GM10847 (cell line): ENCODE data around the gene PDGFD.

Experiments
- POLR2A ChIP-seq: IDR thresholded peaks from 2 replicates; pipeline ENCODE4 v1.6.1; 2011; ENCODE audit not compliant: insufficient read length; ENCODE audit errors: extremely low read depth

The PDGFD gene

DNA sequence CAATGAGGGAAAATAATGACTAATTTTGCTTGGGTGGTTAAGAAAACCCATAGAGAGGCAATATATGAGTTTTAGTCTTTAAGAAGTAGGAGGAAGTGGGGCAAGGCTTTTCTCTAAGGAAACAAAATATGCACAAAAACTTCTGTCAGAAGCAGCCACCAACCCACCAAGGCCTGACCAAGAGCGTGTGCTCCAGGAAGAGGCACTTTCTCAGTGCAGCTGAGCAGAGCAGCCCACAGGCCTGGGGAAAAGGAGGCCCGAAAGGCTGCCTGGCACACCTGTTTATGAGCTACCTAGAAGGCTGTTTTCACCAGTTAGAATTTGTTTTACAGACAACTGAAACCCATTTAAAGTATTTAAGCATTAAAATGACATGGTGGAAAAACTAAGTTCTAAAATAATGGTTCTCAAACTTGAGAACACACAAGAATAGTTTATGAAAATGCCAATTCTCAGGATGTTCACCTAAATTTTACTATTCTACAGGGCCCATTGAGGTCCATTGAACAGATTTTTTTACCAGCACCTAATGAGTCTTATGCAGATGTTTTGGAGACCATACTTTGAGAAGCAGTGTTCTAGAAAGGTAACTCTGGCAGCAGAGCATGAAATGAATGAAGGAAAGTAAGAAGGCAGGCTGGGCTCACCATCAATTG is 288.0 kb downstream of the PDGFD start:
- TF ChIP-seq POLR2A = no peak

DNA sequence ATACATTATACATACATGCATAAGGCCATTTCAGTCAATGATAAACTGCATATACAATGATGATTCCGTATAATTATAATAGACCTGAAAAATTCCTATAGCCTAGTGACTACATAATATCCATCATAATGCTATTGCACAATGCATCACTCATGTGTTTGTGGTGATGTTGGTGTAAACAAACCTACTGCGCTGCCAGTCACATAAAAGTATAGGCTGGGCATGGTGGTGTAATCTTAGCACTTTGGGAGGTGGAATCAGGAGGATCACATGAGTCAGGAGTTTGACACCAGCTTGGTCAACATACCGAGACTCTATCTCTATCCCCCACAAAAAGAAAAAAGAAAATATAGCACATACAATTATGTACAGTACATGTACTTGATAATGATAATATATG is 291.2 kb downstream of the PDGFD start:
- no peak for TF ChIP-seq POLR2A

DNA sequence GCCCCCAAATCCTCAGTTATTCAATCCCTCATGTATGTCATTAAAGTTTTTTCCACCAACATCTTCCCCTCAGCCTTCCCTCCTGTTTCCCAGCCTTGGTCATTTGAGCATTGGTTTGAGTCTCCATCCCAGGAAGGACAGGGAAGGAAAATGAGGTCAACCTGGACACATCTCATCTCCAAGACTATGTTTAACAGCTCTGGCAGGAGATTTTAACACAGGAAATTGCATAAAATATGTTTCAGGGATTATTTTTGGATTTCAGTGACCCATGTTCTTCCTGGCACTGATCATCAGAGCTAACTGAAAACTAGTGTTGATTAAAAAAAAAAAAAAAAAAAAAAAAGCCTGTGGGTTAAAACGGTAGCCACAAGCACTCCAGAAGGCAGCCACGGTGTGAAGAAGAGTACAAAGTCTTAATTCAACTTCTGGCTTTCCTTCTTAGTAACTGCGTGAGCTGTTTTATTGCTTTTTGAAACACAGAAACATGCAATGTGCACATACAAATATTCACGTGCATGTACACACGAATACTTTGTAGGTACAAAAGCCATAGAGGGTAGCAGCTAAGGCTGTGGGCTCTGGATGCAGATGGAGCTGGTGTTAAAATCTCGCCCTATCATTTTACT is 291.9 kb downstream of the PDGFD start:
- no peak for TF ChIP-seq POLR2A

DNA sequence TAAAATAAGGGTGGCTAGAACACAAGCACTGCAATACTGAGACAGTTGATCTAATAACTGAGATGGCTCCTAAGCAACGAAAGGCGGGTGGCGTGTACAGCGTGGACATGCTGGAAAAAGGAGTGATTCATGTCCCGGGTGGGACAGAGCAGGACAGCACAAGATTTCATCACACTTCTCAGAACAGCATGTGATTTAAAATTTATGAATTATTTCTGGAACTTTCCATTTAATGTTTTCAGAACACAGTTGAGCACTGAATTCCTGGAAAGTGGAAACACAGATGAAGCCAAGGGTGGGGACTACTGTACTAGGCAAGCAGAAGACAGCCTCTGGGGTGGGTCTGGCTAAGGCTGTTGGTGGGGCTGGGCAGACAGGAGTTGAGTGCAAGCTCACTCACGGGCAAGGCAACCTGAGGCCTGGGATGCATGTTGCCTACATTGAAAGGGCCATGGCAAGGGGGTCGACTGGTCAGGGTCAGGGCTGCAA is 293.1 kb downstream of the PDGFD start:
- no peak for TF ChIP-seq POLR2A

DNA sequence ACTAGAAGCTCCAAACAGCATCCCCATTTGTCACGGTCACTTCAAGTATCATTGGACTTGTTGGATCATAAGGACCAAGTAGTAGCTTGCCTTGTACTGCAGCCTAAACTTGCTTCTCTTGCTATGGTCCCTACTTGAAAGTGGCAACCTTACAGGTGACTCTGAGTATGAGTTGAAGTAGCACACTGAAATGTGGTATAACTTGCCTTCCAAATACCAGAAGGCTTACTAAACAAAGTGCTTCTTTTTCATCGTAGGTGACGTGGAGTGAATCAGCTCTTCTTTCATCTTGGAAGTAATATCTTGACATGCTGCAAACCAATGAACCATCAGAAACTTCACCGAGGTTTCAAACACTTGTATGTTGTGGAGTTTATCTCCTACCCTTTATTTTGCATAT is 296.5 kb downstream of the PDGFD start:
- no peak for TF ChIP-seq POLR2A

DNA sequence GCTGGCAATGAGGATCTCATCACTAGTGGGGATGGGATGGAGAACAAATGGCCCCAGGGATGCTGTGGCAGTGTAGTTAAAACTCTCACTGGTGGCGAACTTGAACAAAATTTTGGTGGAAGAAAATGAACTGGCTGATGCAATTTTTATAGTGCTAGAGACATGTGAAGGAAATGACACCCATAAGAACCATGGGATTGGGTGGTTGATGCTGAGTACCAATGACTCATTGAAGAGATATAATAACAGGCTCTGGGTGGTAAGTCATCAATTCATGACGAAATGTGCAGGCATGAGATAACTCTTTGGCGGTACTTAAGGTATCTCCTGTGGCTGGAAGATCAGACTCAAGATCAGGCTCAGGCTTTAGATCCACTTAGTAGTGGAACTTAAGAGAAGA is 300.4 kb downstream of the PDGFD start:
- no peak for TF ChIP-seq POLR2A

DNA sequence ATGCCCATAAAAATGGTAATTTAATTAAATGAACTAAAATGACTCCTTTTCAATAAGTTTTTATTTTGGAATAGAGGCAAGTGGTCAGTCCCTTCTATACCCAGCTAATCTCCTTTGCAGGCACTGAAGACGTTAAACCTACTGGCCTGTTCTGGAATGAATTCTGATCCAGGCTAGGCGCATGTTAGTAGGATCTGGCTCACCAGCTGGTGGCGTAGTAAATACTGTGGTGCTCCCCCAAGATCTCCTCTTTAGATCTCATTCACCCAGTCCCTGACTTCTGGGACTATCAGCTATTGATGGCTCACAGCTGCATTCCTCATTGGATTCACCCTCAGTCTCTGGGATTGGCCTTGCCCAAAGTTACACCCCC is 301.2 kb downstream of the PDGFD start:
- TF ChIP-seq POLR2A = no peak

DNA sequence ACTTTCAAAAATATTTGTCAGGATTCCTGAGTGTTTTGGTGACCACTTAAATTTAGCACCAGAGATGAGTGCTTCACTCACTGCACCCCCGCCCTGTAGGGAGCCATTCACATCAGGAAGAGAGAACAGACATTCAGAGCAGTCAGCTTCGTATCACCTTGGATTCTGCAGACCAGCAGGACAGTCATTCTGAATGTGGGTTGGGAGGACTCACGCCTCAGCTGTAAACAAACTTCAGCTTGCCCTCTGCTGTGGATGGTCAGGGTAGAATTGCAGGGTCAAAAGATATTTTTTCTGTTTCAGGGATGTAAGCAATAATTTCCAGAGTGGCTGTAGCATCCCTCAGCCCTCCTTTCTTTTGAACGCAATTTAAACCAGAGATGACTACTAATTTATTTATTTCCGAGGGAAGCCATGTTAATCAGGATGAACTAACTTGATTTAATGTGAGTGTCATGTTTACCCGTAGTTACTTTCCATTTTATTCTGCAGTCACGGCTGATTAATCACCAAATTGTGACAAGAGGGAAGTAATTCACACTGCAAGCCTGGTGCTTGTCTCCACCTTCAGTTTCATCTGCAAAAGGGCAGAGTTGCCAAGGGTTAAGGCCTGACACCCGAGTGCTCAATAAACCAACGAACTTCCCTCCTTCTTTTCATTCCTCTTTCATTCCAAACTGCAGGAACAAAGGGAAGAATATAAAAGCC is 301.7 kb downstream of the PDGFD start:
- TF ChIP-seq POLR2A = no peak
